GM10847 (cell line): ENCODE data around the gene VPS39.

Experiments
- POLR2A ChIP-seq: IDR thresholded peaks from 2 replicates; pipeline ENCODE4 v1.6.1; 2011; ENCODE audit not compliant: insufficient read length; ENCODE audit errors: extremely low read depth

Gene VPS39

DNA sequence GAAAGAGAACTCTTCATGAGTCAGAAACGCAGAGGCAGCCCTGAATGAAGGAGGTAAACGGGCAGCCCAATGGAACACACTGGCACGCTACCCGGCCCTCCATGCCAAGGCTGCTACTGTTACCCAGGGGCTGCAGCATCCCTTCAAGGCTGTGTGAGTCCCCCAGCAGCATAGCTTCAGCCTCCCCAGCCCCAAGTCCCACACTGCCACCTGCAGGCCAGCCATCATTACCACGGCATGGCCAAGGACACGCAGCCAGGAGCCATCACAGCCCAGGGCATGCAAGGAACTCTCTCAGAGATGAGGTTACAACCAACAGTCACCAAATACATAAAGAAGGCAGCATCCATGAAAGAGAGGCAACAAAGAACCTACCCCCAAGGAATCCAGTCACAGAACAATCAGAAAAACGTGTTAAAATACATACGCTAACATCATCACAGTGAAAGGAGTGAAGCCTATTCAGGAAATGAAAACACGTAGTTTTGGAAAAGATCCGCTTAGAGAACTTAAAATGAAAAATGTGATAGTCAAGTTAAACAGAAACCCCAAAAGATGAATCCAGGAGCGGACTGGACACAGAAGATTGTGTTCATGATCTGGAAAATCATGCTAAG is 74.1 kb downstream of the VPS39 start:
- no peak for TF ChIP-seq POLR2A

DNA sequence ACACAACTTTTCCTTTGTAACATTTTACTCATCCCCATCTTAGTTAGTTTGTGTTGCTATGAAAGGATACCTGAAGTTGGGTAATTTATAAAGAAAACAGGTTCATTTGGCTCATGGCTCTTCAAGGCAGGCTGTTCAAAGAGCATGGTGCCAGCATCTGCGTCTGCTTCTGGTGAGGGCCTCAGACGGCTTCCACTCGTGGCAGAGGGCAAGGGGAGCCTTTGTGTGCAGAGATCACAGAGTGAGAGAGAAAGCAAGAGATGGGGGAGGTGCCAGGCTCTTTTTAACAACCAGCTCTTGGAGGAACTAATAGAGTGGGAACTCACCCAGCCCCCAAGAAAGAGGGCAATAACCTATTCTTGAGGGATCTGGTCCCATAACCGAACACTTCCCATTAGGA is 74.7 kb downstream of the VPS39 start:
- TF ChIP-seq POLR2A, result no peak

GRCh38 chr15:42131826-42132806 is 76.0 kb downstream of the VPS39 start:
- TF ChIP-seq POLR2A, result no peak

GRCh38 chr15:42131006-42131405 is 77.1 kb downstream of the VPS39 start:
- no peak for TF ChIP-seq POLR2A

DNA sequence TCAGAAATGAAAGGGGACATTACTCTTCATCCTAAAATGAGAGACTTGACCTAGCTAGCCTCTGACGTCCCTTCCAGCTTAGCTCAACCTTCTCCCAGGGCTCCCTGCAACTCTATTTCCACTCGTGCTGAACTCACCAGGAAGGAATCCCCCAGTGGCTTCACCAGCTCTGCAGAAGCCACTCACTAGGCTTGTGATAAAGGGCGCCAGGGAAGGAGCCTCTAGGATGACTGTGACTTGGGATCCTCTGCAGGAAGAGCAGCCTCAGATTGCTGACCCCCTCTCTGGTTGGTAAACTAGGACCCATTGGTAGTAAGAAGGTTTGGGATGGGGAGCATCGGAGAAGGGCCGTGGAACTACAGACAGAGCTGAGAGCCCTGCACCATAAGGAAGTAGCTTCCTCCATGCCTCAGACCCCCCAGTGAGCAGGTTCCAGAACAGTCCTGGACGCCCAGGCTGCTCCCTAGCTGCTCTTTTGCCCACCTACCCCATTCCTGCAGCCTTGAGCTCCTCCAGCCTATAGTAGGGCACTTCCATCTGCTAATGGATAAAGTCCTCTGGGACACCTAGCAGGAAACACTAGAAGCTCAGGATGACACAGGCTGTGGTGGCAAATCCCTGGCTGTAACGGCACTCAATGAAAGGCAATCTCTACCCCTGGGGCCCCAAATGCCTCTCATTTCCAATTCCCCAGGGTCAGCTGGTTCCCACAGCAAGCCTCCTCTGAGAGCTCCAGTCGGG is 77.7 kb downstream of the VPS39 start:
- no peak for TF ChIP-seq POLR2A

GRCh38 chr15:42129364-42129763 is 78.7 kb downstream of the VPS39 start:
- TF ChIP-seq POLR2A, result no peak

DNA sequence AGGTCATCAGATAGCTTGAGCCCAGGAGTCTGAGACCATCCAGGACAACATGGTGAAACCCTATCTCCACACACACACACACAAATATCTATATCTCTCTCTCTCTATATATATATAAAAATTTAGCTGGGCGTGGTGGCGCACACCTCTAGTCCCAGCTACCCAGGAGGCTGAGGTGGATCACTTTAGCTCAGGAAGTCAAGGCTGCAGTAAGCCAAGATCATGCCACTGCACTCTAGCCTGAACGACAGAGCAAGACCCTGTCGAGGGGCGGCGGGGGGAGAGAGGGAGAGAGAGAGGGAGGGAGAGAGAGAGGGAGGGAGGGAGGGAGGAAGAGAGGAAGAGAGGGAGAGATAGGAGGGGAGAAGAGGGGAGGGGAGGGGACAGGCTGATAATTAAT is 79.6 kb downstream of the VPS39 start:
- no peak for TF ChIP-seq POLR2A

DNA sequence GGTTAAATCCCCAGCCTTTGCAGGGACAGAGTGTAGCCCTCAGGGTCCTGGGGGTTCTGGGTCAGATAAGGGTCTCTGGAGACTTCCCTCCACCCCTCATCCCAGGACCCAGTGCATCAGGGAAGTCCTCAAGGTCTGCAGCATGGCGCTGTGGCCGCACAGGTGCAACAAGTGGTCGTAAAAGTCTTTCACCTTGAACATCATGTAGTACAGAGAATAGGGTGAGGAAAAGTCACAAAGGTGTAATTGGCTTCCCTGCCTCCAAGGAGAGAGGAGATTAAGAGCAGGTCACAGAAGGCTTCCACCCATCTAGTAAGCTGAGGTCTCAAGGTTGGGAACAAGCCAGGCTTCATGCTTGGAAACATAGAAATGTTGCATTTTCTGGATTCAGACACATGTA is 84.6 kb downstream of the VPS39 start:
- TF ChIP-seq POLR2A, result no peak

GRCh38 chr15:42121682-42122081 is 86.4 kb downstream of the VPS39 start:
- no peak for TF ChIP-seq POLR2A

DNA sequence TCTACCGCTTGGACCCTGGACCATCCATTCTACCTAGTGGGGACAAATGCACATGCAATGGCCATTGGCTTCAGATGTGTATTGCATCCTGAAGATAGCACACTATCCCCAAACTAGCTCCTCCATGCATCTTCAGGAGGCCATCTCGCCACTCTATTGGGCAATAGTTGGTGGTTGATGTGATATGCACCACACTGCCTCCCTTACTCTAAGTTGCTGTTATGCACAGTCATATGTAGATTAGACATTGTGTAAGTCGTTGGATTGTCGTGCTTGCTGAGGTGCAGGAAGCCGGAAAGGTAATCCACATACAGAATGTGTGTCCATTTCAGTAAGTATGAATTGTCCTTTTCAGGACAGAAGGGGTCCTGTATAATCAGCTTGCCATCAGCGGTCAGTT is 87.1 kb downstream of the VPS39 start:
- TF ChIP-seq POLR2A, result no peak

DNA sequence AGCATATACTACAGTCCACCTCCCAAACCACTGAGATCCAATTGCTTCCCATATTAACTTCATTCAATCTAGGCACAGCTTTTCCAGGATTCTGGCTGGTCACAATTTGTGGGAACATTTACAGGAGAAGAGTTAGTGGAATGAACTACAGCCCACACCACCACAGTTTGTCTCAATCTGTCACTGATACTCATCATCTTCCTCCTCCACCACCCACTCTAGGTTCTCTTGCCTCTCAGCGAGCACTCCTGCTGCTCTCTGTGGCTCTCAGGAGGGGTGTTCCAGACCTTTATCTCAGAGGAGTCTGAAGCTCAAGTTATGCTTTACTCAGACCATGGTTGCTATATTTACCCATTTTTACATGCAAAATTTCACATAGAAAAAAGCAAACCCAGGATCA is 87.8 kb downstream of the VPS39 start:
- no peak for TF ChIP-seq POLR2A

- no peak for TF ChIP-seq POLR2A
These were observed 88.7 kb downstream of the VPS39 start for GRCh38 chr15:42119446-42119760.

GRCh38 chr15:42118650-42119445 is 89.3 kb downstream of the VPS39 start:
- TF ChIP-seq POLR2A, result no peak

- TF ChIP-seq POLR2A, result no peak
These were observed 96.2 kb downstream of the VPS39 start for GRCh38 chr15:42111924-42112323.

- TF ChIP-seq POLR2A, result no peak
These were observed 97.7 kb downstream of the VPS39 start for GRCh38 chr15:42110367-42110766.

GRCh38 chr15:42108806-42109205 is 99.3 kb downstream of the VPS39 start:
- TF ChIP-seq POLR2A, result no peak
